ENCODE measurements around the gene PDZK1IP1. TPM values are rescaled to one million over a fixed set of nuclear protein-coding genes. Genes with fewer than 3 reads are reported as not detected.

Gene PDZK1IP1
- total RNA-seq, 1 experiment from 2014 or later = not detected

- no peak for TF ChIP-seq REST (IDR thresholded peaks at IDR 0.05; ENCODE audit: low read depth)
- no peak for TF ChIP-seq YY1 (IDR thresholded peaks at IDR 0.05; ENCODE audit: extremely low read depth, insufficient replicate concordance, low read depth, low read length)
- TF ChIP-seq SRF (IDR thresholded peaks at IDR 0.05; ENCODE audit: low read depth) = no peak
- no peak for TF ChIP-seq MAX (IDR thresholded peaks at IDR 0.05)
- TF ChIP-seq ELF1 (IDR thresholded peaks at IDR 0.05; ENCODE audit: borderline replicate concordance, low read depth) = no peak
- TF ChIP-seq POLR2A (IDR thresholded peaks at IDR 0.05; ENCODE audit: borderline replicate concordance, extremely low read depth, insufficient read depth, insufficient read length) = no peak
- TF ChIP-seq EGR1 (IDR thresholded peaks at IDR 0.05; ENCODE audit: low read depth) = no peak
- TF ChIP-seq RAD21 (IDR thresholded peaks at IDR 0.05; ENCODE audit: low read depth) = no peak
- TF ChIP-seq CEBPB (IDR thresholded peaks at IDR 0.05; ENCODE audit: low read depth) = no peak
- no peak for TF ChIP-seq FOSL1 (IDR thresholded peaks at IDR 0.05; ENCODE audit: low read depth)
These were observed 41.0 kb upstream of the PDZK1IP1 start (continued) for GRCh38 chr1:47230692-47231300.

GRCh38 chr1:47229886-47230691, 40.3 kb upstream of the PDZK1IP1 start:
- no TSS peak for BruUV-seq (replicated peaks)
- Histone ChIP-seq H3K4me3 (replicated peaks in 1 of 2; ENCODE audit: low read depth in 1 of 2, low read length in 2 of 2) (no peak overlapping the region), H3K27ac (ENCODE audit: low read depth, low read length) (no peak overlapping the region), H3K9me3 (ENCODE audit: control insufficient read depth in 1 of 2, insufficient read depth in 1 of 2, low read depth in 1 of 2, low read length in 2 of 2) (no peaks in the 10 kb centered on the region), H3K4me2 (ENCODE audit: low read length) (no peak overlapping the region), H3K27me3 (ENCODE audit: insufficient read depth, low read length) (no peaks in the 10 kb centered on the region), H3K36me3 (ENCODE audit: control insufficient read depth in 1 of 2, insufficient read depth in 2 of 2, low read length in 2 of 2) (no peaks in the 10 kb centered on the region), H3K4me1 (ENCODE audit: control insufficient read depth in 1 of 2, insufficient read depth in 2 of 2, low read length in 2 of 2) (no peaks in the 10 kb centered on the region), H3K9me2 (ENCODE audit: insufficient read depth) (no peaks in the 10 kb centered on the region), H2AFZ (ENCODE audit: low read depth, low read length, poor library complexity, severe bottlenecking) (no peak overlapping the region), H3K79me2 (ENCODE audit: insufficient read depth, low read length) (no peaks in the 10 kb centered on the region), H4K20me1 (ENCODE audit: insufficient read depth) (no peaks in the 10 kb centered on the region), H3K9ac (ENCODE audit: low read length) (no peak overlapping the region)
- DNase-seq (ENCODE audit: low read depth, low spot score) (no peak), ATAC-seq (no peak)
- RAD21 ChIA-PET (ENCODE audit: low non-redundant PET in 1 of 2, low total read pairs in 2 of 2, uncharacterized antibody in 2 of 2, unreplicated experiment in 2 of 2) = no interaction called here
- POLR2A ChIA-PET = no interaction called here
- CTCF ChIA-PET = no interaction called here
- intact Hi-C loops (cut with micrococcal nuclease) = no loop called here
- TF ChIP-seq ZNF274 (IDR thresholded peaks at IDR 0.05; ENCODE audit: low read depth, low read length) (no peak), POLR2AphosphoS5 (IDR thresholded peaks at IDR 0.05; ENCODE audit: low read depth, low read length) (no peak), SIN3A (IDR thresholded peaks at IDR 0.05; ENCODE audit: low read depth) (no peak), RAD21 (IDR thresholded peaks at IDR 0.05; ENCODE audit: low read depth) (no peak), FOSL1 (IDR thresholded peaks at IDR 0.05; ENCODE audit: low read depth) (no peak)
- TF ChIP-seq, protein P1, sequence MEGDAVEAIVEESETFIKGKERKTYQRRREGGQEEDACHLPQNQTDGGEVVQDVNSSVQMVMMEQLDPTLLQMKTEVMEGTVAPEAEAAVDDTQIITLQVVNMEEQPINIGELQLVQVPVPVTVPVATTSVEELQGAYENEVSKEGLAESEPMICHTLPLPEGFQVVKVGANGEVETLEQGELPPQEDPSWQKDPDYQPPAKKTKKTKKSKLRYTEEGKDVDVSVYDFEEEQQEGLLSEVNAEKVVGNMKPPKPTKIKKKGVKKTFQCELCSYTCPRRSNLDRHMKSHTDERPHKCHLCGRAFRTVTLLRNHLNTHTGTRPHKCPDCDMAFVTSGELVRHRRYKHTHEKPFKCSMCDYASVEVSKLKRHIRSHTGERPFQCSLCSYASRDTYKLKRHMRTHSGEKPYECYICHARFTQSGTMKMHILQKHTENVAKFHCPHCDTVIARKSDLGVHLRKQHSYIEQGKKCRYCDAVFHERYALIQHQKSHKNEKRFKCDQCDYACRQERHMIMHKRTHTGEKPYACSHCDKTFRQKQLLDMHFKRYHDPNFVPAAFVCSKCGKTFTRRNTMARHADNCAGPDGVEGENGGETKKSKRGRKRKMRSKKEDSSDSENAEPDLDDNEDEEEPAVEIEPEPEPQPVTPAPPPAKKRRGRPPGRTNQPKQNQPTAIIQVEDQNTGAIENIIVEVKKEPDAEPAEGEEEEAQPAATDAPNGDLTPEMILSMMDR (IDR thresholded peaks at IDR 0.05 in 2 of 3, conservative IDR thresholded peaks at IDR 0.05 in 1 of 3; ENCODE audit: borderline replicate concordance in 1 of 3, insufficient read depth in 1 of 3, low read depth in 2 of 3, low read length in 2 of 3) = no peak
- TF ChIP-seq, protein P2, sequence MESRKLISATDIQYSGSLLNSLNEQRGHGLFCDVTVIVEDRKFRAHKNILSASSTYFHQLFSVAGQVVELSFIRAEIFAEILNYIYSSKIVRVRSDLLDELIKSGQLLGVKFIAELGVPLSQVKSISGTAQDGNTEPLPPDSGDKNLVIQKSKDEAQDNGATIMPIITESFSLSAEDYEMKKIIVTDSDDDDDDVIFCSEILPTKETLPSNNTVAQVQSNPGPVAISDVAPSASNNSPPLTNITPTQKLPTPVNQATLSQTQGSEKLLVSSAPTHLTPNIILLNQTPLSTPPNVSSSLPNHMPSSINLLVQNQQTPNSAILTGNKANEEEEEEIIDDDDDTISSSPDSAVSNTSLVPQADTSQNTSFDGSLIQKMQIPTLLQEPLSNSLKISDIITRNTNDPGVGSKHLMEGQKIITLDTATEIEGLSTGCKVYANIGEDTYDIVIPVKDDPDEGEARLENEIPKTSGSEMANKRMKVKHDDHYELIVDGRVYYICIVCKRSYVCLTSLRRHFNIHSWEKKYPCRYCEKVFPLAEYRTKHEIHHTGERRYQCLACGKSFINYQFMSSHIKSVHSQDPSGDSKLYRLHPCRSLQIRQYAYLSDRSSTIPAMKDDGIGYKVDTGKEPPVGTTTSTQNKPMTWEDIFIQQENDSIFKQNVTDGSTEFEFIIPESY (IDR thresholded peaks at IDR 0.05; ENCODE audit: extremely low read depth, insufficient replicate concordance, low read length) = no peak

All from HCT116 (cell line).